Tibial artery (tissue), 4 donors: ENCODE results near the gene ZNF571.

ENCODE experiments used
- DNase-seq, 2 donors: peaks; one replicate each; pipeline ENCODE4 v3.0.0-alpha.2; 2019
- H3K27ac ChIP-seq, 2 donors: fragments of 200-600 bp; sonication (generic) in 1 of 2; 1 replicate in 1 of 2; 2 replicates in 1 of 2; pipeline ENCODE4 v1.5.1; 2018 to 2019; ENCODE audit warnings: mild to moderate bottlenecking in 1 of 2
- H3K27me3 ChIP-seq, 2 donors: fragments of 200-600 bp; sonication (generic) in 1 of 2; one replicate each; pipeline versions ENCODE4 v1.5.1 to v1.6.0; 2016 to 2019
- H3K36me3 ChIP-seq, 3 donors: fragments of 200-600 bp; sonication (generic) in 2 of 3; one replicate each; pipeline ENCODE4 v1.5.1; 2016 to 2019; ENCODE audit warnings: mild to moderate bottlenecking in 2 of 3
- H3K4me1 ChIP-seq, 4 donors: fragments of 200-600 bp; sonication (generic) in 2 of 4; 1 replicate in 3 of 4; 2 replicates in 1 of 4; pipeline ENCODE4 v1.5.1; 2016 to 2019
- H3K4me3 ChIP-seq, 2 donors: fragments of 200-600 bp; sonication (generic) in 1 of 2; 1 replicate in 1 of 2; 2 replicates in 1 of 2; pipeline ENCODE4 v1.5.1; 2018 to 2019; ENCODE audit warnings: mild to moderate bottlenecking in 2 of 2
- H3K9me3 ChIP-seq, 3 donors: fragments of 200-600 bp; sonication (generic) in 1 of 3; one replicate each; pipeline ENCODE4 v1.5.1; 2016 to 2019
- intact Hi-C: fragments of 100-400 bp; cut with DNase I; formaldehyde crosslinking; loops from one replicate; pipeline ENCODE4 v1.15.0; 2023; ENCODE audit warnings: low total_unique reads
- TF ChIP-seq, protein P1 (sequence below), 2 experiments: fragments of 200-600 bp in 1 of 2; fragments of 450-650 bp in 1 of 2; IDR thresholded peaks; one replicate each; pipeline ENCODE4 v1.5.1; 2017 to 2019; ENCODE audit warnings: antibody characterized with exemption in 2 of 2, mild to moderate bottlenecking in 1 of 2, moderate library complexity in 1 of 2

ZNF571 gene

DNA sequence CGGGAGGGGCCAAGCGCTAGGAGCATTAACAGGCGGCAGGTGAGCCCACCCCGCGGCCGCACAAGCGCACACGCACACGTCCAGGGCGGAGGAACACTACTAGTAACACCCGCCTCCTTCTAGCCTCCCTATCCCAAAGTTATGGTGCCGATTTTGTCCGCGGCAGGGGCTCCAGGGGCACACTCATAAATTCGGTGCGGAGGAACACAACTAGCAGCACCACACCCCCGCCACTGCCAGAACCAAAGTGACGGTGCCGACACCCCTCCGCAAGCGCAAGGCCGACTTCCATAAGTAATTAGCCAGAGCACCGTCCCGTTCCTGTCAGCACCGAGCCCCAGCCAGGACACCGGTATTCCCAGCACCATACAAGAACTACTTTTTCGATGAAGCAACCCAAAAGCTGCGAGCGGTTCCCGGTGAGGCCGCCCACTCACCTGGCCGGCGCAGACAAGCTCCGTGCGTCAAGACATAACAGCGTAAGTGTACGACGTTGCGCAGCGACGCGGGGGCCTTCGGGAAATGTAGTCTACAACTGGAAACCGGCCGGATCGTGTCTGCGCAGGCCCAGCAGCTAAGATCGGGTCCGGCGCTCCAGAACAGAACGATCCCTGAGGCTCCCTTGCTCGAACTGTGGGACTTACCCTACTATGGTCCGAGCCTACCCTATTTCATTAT lies at the start of gene ZNF571, which contains the start of gene ZNF540:
TSS of gene ZNF571 (minus strand) at position 489 of the 678 bp plus-strand sequence. CDS start 8,116 bp downstream, outside the sequence.
TSS of gene ZNF540 (plus strand) at position 573 of the 678 bp plus-strand sequence. CDS start 3,572 bp downstream, outside the sequence.
- peak within 1 kb of the TSS; percentile 68 to 71 for H3K4me3 ChIP-seq
- no peaks in the 10 kb centered on the region for H3K27me3 ChIP-seq
- peaks cover 0 to 21% (median 8%) of the 10 kb centered on the region in 3 donors for H3K9me3 ChIP-seq
- peak; percentile 94 to 97 for DNase-seq
- peaks cover 12 to 33% (median 25%) of the 10 kb centered on the region in 3 donors for H3K36me3 ChIP-seq
- intact Hi-C loops, result loop anchor here (10.0 kb wide), 2 partner anchors 120 to 1380 kb away; partner anchors contain the start of genes ZNF146 and ZNF565
- TF ChIP-seq, protein P1, sequence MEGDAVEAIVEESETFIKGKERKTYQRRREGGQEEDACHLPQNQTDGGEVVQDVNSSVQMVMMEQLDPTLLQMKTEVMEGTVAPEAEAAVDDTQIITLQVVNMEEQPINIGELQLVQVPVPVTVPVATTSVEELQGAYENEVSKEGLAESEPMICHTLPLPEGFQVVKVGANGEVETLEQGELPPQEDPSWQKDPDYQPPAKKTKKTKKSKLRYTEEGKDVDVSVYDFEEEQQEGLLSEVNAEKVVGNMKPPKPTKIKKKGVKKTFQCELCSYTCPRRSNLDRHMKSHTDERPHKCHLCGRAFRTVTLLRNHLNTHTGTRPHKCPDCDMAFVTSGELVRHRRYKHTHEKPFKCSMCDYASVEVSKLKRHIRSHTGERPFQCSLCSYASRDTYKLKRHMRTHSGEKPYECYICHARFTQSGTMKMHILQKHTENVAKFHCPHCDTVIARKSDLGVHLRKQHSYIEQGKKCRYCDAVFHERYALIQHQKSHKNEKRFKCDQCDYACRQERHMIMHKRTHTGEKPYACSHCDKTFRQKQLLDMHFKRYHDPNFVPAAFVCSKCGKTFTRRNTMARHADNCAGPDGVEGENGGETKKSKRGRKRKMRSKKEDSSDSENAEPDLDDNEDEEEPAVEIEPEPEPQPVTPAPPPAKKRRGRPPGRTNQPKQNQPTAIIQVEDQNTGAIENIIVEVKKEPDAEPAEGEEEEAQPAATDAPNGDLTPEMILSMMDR (IDR thresholded peaks at IDR 0.05), result no peak
- peak within 1 kb of the TSS; percentile 78 to 86 for H3K27ac ChIP-seq
- peaks cover 0 to 23% (median 11%) of the 10 kb centered on the region in 4 donors for H3K4me1 ChIP-seq

DNA sequence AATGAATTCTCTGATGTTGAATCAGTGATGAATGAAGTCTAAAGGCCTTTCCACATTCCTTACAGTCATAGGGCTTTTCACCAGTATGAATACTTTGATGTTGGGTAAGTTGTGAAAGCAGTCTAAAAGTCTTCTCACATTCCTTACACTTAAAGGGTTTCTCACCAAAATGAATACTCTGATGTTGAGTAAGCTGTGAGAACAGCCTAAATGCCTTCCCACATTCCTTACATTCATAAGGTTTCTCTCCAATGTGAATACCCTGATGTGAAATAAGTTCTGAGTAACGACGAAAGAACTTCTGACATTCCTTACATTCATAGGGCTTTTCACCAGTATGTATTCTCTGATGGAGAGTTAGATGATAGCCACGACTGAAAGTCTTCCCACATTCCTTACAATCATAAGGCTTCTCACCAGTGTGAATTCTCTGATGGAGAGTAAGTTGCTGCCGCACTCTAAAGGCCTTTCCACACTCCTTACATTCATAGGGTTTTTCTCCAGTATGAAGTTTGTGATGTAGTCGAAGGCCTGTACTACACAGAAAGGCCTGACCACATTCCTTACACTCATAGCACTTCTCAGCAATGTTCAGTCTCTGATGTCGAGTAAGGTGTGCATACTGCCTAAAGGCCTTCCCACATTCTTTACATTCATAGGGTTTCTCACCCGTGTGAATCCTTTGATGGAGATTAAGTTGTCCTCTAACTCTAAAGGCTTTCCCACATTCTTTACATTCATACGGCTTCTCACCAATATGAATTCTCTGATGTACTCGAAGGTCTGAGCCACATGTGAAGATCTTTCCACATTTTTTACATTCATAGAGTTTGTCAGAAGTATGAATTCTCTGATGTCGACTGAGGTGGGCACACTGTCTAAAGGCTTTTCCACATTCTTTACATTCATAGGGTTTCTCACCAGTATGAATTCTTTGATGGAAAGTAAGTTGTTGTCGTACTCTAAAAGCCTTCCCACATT lies 40.8 kb upstream of the ZNF571 start:
- H3K36me3 ChIP-seq, result peaks cover 55 to 79% (median 78%) of the 10 kb centered on the region in 3 donors
- H3K4me1 ChIP-seq, result no peaks in the 10 kb centered on the region
- TF ChIP-seq, protein P1 (IDR thresholded peaks at IDR 0.05), result no peak
- H3K4me3 ChIP-seq, result no peak overlapping the region
- no peaks in the 10 kb centered on the region for H3K27me3 ChIP-seq
- H3K27ac ChIP-seq, result no peak overlapping the region
- intact Hi-C loops, result no loop called here
- H3K9me3 ChIP-seq, result peaks cover 21 to 95% (median 65%) of the 10 kb centered on the region in 3 donors
- no peak for DNase-seq

DNA sequence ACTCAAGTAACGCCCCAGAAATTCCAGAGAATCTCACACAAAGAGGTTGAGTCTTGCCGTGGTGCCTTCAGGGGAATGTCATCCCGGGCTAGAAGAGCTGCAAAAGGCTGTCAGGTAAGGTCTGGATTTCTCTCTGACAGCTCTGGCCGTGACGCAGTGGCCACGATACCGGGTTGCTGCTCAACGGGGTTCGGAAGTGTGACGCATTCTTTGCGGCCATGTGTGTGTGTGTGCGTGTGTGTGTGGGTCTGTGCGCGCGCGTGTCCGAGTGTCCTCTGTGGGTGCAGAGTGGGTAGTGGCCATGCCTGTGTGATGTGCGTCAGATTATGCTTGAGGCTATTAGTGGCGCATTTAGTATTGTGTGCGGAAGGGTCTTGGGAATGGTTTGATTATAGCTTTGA lies 390 bp upstream of the ZNF571 start:
- peaks cover 17 to 39% (median 30%) of the 10 kb centered on the region in 3 donors for H3K36me3 ChIP-seq
- TF ChIP-seq, protein P1 (IDR thresholded peaks at IDR 0.05), result no peak
- DNase-seq, result peak; percentile 58 to 87
- no peaks in the 10 kb centered on the region for H3K27me3 ChIP-seq
- H3K27ac ChIP-seq, result peak overlapping the region; percentile 78 to 86
- peaks cover 0 to 23% (median 11%) of the 10 kb centered on the region in 4 donors for H3K4me1 ChIP-seq
- intact Hi-C loops, result loop anchor here (10.0 kb wide), 2 partner anchors 120 to 1380 kb away; partner anchors contain the start of genes ZNF146 and ZNF565
- H3K4me3 ChIP-seq, result peak overlapping the region; percentile 68 to 71
- H3K9me3 ChIP-seq, result peaks cover 0 to 21% (median 6%) of the 10 kb centered on the region in 3 donors

DNA sequence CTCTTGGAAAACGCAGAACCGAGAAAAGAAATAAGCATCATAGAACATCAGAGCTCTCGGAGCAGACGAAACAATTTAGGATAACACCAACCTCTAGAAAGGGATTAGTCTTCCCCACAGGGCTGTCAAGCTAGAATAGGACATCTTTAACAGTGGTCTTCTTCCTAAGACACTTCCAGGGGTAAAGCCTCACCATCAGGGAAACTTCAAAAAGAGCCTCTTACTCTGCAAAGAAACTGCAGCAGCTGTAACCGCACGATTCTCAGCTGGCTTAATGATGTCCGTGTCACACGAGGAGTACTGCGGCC lies 642 bp downstream of the ZNF571 start:
- no peak for DNase-seq
- Histone ChIP-seq H3K4me1 (peaks cover 0 to 23% (median 11%) of the 10 kb centered on the region in 4 donors), H3K9me3 (peaks cover 0 to 24% (median 8%) of the 10 kb centered on the region in 3 donors), H3K4me3 (peak overlapping the region; percentile 68 to 71), H3K27me3 (no peaks in the 10 kb centered on the region), H3K27ac (peak overlapping the region; percentile 78 to 86), H3K36me3 (peaks cover 7 to 29% (median 20%) of the 10 kb centered on the region in 3 donors)
- intact Hi-C loops, result loop anchor here (10.0 kb wide), 2 partner anchors 119 to 1379 kb away; partner anchors contain the start of genes ZNF146 and ZNF565
- TF ChIP-seq, protein P1 (IDR thresholded peaks at IDR 0.05), result no peak

DNA sequence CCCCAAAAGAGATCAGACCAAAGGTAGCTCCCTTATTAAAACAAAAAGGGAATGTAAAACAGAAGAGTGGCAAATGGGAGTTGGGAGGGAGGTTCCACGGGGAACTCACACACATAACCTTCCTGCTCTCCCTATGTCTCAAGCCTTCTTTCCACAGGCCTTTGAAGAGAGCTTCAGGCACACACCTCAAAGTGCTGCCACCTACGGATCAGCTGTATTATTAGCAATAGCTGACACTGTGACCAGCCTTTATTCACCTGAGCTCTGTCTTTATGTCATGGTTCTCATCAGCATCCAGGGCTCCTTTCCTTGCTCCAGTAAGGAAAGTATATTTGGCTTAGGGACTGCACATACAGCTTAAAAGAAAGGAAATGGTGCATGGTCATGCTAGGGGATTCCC lies 11.3 kb downstream of the ZNF571 start:
- H3K4me1 ChIP-seq, result no peaks in the 10 kb centered on the region
- no peaks in the 10 kb centered on the region for H3K27me3 ChIP-seq
- no peak overlapping the region for H3K4me3 ChIP-seq
- no peak for DNase-seq
- intact Hi-C loops, result no loop called here
- peaks cover 3 to 58% (median 47%) of the 10 kb centered on the region in 3 donors for H3K9me3 ChIP-seq
- no peak overlapping the region for H3K27ac ChIP-seq
- peaks cover 0 to 97% (median 92%) of the 10 kb centered on the region in 3 donors for H3K36me3 ChIP-seq
- TF ChIP-seq, protein P1 (IDR thresholded peaks at IDR 0.05), result no peak
